NB4 (cell line): Measurements from ENCODE around the gene MPZ.

Source experiments
- DNase-seq: peaks from one replicate; pipeline ENCODE4 v3.0.0; 2010; ENCODE audit warnings: low read depth
- H3K4me3 ChIP-seq: one replicate; pipeline ENCODE4 v1.5.1; 2011; ENCODE audit warnings: mild to moderate bottlenecking, low read depth, low read length, moderate library complexity
- MAX ChIP-seq: IDR thresholded peaks from 2 replicates; pipeline ENCODE4 v1.6.1; 2011; ENCODE audit warnings: low read depth, low read length
- MYC ChIP-seq: IDR thresholded peaks from 2 replicates; pipeline ENCODE4 v1.6.1; 2011; ENCODE audit warnings: low read depth, low read length
- POLR2A ChIP-seq: IDR thresholded peaks from 2 replicates; pipeline ENCODE4 v1.6.1; 2011; ENCODE audit warnings: mild to moderate bottlenecking; ENCODE audit not compliant: insufficient read length; ENCODE audit errors: extremely low read depth
- TF ChIP-seq, protein P1 (sequence below): IDR thresholded peaks from one replicate; pipeline ENCODE4 v1.5.1; 2012; ENCODE audit warnings: low read depth, low read length

Gene MPZ

DNA sequence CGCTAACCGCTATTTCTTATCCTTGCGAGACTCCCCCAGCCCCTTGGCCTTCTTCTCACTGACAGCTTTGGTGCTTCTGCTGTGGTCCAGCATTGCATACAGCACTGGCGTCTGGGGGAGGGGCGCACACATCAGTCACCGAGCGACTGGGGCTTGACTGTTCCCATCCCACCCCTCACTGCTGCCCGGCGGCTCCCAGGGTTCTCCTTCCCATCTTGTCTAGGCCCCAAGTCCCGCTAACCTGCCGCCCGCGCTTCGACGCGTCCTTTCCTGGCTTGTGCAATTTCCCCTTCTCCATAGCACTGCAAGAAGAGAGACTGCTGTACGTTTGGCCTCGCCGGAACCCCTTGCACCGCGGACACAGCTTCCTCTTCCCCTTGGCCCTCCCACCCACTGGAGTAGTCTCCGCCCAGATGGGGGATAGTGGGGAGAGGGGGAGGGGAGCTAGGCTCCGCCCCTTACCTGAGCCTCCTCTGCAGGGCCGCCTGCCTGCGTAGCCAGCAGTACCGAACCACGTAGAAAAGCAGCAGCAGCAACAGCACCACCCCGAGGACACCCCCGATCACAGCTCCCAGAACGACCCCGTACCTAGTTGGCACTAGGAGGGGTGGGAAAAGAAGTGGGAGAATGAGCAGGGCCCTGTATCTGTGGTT, 3.8 kb downstream of the MPZ start:
- H3K4me3 ChIP-seq: peak overlapping the region; percentile 77
- peak; percentile 96 for DNase-seq
- peak; percentile 62 for TF ChIP-seq POLR2A
- no peak for TF ChIP-seq MAX
- TF ChIP-seq MYC: no peak
- TF ChIP-seq, protein P1, sequence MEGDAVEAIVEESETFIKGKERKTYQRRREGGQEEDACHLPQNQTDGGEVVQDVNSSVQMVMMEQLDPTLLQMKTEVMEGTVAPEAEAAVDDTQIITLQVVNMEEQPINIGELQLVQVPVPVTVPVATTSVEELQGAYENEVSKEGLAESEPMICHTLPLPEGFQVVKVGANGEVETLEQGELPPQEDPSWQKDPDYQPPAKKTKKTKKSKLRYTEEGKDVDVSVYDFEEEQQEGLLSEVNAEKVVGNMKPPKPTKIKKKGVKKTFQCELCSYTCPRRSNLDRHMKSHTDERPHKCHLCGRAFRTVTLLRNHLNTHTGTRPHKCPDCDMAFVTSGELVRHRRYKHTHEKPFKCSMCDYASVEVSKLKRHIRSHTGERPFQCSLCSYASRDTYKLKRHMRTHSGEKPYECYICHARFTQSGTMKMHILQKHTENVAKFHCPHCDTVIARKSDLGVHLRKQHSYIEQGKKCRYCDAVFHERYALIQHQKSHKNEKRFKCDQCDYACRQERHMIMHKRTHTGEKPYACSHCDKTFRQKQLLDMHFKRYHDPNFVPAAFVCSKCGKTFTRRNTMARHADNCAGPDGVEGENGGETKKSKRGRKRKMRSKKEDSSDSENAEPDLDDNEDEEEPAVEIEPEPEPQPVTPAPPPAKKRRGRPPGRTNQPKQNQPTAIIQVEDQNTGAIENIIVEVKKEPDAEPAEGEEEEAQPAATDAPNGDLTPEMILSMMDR: peak; percentile 5

DNA sequence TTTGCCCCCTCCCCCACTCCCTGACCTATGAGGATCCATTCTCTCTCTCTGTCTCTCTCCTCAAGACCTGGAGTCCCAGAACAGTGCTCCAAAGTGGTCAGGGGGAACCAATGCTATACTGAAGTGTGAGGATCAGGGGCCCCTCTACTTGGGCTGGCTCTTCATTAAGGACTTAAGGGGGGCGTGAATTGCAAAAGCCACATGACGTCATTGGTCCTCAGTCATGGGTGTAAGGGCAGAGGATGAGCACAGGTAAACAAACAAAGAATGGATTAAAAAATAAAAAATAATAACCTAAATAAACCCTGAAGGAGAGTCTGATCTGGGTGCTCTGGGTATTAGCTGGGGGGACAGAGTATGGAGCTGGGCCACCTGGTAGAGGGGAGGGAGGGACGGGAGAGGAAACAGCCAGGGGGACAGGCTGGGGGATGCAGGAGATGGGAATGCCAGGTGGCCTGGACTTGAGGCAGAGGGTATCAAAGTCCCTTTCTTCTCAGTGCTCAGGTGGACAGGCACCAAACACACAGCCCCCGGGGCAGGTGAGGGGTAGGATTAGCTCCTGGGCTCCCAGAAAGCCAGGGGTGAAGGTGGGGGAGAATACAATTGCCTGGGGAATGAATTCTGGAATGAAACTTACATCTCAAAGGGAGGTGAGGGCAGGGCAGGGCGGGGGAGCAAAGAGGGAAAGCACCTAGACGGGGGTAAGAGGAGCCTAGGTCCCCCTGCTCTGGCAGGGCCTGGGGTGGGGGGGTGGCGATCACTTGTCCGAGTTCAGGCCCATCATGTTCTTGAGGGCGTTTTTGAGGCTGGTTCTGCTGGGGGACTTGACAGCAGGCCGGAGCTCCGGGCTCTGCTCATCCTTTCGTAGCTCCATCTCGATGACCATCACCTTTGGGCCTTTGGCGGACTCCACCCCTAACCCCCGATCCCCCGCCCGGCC, 4.6 kb downstream of the MPZ start:
- DNase-seq: peak; percentile 33
- TF ChIP-seq MYC (no peak), POLR2A (no peak), MAX (no peak)
- TF ChIP-seq, protein P1: no peak
- peak overlapping the region; percentile 77 for H3K4me3 ChIP-seq

- DNase-seq: no peak
- TF ChIP-seq MAX (no peak), MYC (no peak), POLR2A (no peak)
- TF ChIP-seq, protein P1: no peak
- no peak overlapping the region for H3K4me3 ChIP-seq
Measured at GRCh38 chr1:161300478-161300877, 9.3 kb downstream of the MPZ start.

DNA sequence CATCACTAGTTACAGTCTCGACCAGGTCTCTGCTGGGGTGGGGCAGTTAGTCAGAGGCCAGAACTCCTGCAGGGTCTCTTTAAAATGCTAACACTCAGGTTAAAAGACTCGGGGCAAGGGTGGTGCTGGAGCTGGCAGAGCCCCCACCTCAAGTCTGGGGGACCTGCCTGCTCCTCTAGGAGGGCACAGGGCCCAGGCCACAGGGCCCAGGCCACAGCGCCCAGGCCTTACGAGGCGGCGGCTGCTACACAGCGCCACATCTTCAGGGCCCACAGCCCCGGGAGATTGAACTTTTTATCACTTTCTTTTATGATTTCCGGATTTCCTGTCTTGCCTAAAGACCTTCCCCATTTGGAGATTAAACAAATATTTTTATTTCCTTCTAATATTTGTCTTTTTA, 10.4 kb downstream of the MPZ start:
- TF ChIP-seq, protein P1: no peak
- no peak for TF ChIP-seq POLR2A
- no peak for TF ChIP-seq MAX
- no peak for TF ChIP-seq MYC
- peak; percentile 49 for DNase-seq
- H3K4me3 ChIP-seq: no peak overlapping the region

DNA sequence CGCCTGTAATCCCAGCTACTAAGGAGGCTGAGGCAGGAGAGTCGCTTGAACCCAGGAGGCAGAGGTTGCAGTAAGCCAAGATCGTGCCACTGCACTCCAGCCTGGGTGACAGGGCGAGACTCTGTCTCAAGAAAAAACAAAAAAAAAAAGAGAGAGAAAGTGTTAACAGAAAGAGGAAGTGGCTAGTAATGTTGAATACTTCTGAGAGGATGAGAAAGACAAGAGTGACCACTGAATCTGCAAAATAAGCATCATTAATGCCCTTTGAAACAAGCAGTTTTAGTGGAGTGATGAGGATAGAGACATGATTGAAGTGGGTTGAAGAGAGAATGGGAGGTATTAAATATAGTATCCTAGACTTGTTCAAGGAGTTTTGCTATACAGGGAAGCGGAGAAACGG, 11.7 kb downstream of the MPZ start:
- TF ChIP-seq, protein P1: no peak
- TF ChIP-seq POLR2A (no peak), MYC (no peak), MAX (no peak)
- peak; percentile 54 for DNase-seq
- H3K4me3 ChIP-seq: no peak overlapping the region
